PFSK-1 (cell line): Measurements from ENCODE around the gene USHBP1.

Experiments
- POLR2AphosphoS5 ChIP-seq: IDR thresholded peaks from 2 replicates; pipeline ENCODE4 v1.6.1; 2012; ENCODE audit warnings: low read depth, mild to moderate bottlenecking, control low read depth, low read length, moderate library complexity
- SIN3A ChIP-seq: IDR thresholded peaks from 2 replicates; pipeline ENCODE4 v1.6.1; 2012; ENCODE audit warnings: mild to moderate bottlenecking, low read length, moderate library complexity, borderline replicate concordance; ENCODE audit not compliant: insufficient read depth
- TAF1 ChIP-seq: IDR thresholded peaks from 2 replicates; pipeline ENCODE4 v1.6.1; 2012; ENCODE audit warnings: low read length, control low read depth, borderline replicate concordance; ENCODE audit not compliant: insufficient read depth
- TF ChIP-seq, protein P1 (sequence below), 2 experiments: IDR thresholded peaks; 2 replicates each; pipeline versions ENCODE4 v1.6.1 to v1.8.0; 2011 to 2012; ENCODE audit warnings: low read depth in 2 of 2, low read length in 2 of 2, control low read depth in 1 of 2, inconsistent platforms in 1 of 2, mild to moderate bottlenecking in 1 of 2, moderate library complexity in 1 of 2; ENCODE audit not compliant: insufficient read depth in 1 of 2

DNA sequence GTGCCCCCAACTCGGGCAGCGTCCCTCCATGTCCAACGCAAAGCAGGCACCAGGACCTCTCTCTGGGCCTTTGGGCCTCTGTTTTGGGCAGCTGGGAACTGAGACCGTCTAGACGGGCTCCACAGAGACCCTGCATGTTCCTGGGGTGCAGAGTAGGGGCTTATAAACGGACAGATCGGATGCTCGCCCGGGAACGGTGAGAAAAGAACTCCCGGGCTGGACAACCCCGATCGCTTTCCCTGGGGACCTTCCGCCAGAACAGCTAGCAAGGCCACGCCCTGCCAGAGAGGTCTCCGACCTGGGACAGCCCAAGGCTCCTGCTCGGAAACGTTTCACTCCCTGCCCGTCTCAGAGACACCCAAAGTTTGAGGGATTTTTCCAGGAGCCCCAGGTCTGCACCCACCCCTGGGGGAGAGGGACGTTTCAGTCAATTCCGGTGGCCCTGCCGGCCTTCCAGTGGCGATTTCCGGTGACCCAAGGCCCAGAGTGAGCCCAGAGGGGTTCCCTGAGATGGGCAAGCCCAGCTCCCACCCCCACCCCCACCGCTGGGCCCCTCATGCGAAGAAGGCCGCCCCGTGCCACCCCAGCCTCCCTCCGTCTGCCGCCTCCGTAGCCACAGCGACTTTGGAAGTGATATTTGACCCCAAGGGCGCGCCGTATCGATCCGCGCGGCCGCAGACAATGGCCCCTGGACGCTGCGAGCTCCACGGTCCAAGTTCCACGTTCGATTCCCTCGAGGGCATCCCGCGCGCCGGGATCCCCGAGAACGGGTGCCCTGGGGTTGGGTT, 20.5 kb downstream of the USHBP1 start:
- TF ChIP-seq TAF1 (no peak), SIN3A (no peak), POLR2AphosphoS5 (no peak; the same call in 1 of the 2 replicates)
- TF ChIP-seq, protein P1, sequence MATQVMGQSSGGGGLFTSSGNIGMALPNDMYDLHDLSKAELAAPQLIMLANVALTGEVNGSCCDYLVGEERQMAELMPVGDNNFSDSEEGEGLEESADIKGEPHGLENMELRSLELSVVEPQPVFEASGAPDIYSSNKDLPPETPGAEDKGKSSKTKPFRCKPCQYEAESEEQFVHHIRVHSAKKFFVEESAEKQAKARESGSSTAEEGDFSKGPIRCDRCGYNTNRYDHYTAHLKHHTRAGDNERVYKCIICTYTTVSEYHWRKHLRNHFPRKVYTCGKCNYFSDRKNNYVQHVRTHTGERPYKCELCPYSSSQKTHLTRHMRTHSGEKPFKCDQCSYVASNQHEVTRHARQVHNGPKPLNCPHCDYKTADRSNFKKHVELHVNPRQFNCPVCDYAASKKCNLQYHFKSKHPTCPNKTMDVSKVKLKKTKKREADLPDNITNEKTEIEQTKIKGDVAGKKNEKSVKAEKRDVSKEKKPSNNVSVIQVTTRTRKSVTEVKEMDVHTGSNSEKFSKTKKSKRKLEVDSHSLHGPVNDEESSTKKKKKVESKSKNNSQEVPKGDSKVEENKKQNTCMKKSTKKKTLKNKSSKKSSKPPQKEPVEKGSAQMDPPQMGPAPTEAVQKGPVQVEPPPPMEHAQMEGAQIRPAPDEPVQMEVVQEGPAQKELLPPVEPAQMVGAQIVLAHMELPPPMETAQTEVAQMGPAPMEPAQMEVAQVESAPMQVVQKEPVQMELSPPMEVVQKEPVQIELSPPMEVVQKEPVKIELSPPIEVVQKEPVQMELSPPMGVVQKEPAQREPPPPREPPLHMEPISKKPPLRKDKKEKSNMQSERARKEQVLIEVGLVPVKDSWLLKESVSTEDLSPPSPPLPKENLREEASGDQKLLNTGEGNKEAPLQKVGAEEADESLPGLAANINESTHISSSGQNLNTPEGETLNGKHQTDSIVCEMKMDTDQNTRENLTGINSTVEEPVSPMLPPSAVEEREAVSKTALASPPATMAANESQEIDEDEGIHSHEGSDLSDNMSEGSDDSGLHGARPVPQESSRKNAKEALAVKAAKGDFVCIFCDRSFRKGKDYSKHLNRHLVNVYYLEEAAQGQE (IDR thresholded peaks at IDR 0.05; ENCODE audit: insufficient read depth in 1 of 2, low read depth in 2 of 2, low read length in 2 of 2): no peak
